ENCODE data around the gene NAV2.

Gene NAV2

GRCh38 chr11:19788435-19788834 lies 75.8 kb downstream of the NAV2 start:
- DNase-seq = no peak

- DNase-seq = no peak
Measured at GRCh38 chr11:19789245-19789644, 76.6 kb downstream of the NAV2 start.

GRCh38 chr11:19789835-19790710 lies 77.4 kb downstream of the NAV2 start:
- no peak for DNase-seq

- DNase-seq = no peak
Measured at GRCh38 chr11:19790831-19791552, 78.4 kb downstream of the NAV2 start.

- no peak for DNase-seq
Measured at GRCh38 chr11:19792510-19792909, 79.9 kb downstream of the NAV2 start.

- DNase-seq = no peak
Measured at GRCh38 chr11:19793326-19793725, 80.7 kb downstream of the NAV2 start.

GRCh38 chr11:19794161-19794560 lies 81.5 kb downstream of the NAV2 start:
- no peak for DNase-seq

- no peak for DNase-seq
Measured at GRCh38 chr11:19795082-19795481, 82.4 kb downstream of the NAV2 start.

GRCh38 chr11:19800162-19800561 lies 87.5 kb downstream of the NAV2 start:
- DNase-seq = no peak

GRCh38 chr11:19800714-19801519 lies 88.3 kb downstream of the NAV2 start:
- DNase-seq = no peak

- DNase-seq = no peak
Measured at GRCh38 chr11:19802773-19803293, 90.2 kb downstream of the NAV2 start.

GRCh38 chr11:19803506-19803998 lies 90.9 kb downstream of the NAV2 start:
- no peak for DNase-seq

- DNase-seq = no peak
Measured at GRCh38 chr11:19805376-19805775, 92.7 kb downstream of the NAV2 start.

GRCh38 chr11:19805827-19806226 lies 93.2 kb downstream of the NAV2 start:
- no peak for DNase-seq

GRCh38 chr11:19806251-19806650 lies 93.6 kb downstream of the NAV2 start:
- DNase-seq = no peak

- DNase-seq = no peak
Measured at GRCh38 chr11:19808076-19808911, 95.7 kb downstream of the NAV2 start.

- DNase-seq = no peak
Measured at GRCh38 chr11:19810852-19811251, 98.2 kb downstream of the NAV2 start.

GRCh38 chr11:19811380-19811779 lies 98.7 kb downstream of the NAV2 start:
- DNase-seq = no peak

- no peak for DNase-seq
Measured at GRCh38 chr11:19812096-19812495, 99.5 kb downstream of the NAV2 start.

GRCh38 chr11:19812710-19813109 lies 100.1 kb downstream of the NAV2 start:
- DNase-seq = no peak

- DNase-seq = no peak
Measured at GRCh38 chr11:19813158-19813879, 100.7 kb downstream of the NAV2 start.

Data from bone marrow (tissue), 2 donors.